ENCODE measurements around the gene CLEC10A.

Gene CLEC10A

DNA sequence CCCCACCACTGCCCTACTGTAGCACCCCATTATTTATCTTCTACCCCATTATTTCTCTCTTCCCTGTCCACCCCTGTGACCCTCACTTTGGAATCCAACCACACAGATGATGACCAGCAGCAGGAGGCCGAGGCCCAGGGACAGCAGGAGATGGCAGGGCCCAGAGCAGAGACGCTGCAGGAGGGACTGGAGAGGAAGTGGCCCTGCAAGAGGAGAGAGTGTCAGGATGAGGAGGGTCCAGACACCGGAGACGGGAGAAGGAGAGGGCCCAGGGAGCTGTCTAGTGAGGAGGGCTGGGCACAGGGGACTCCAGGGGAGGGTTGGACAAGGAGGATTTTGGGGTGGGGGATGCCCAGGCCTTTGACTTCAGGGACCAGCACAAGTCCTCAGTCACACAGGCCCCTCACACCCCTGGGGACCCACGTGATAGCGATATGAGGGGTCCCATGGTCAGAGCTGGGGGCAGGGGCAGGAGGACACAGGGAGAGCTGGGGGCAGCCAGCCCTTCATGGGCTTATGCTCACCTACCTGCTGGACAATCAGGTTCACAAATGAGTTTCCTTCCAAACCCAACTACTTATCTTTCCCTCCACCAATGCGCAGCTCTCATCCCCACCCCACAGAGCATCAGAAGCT is 2.0 kb downstream of the CLEC10A start:
- H3K4me3 ChIP-seq (ENCODE audit: low read depth, low read length) = no peak overlapping the region
- no peak for TF ChIP-seq CTCF (IDR thresholded peaks at IDR 0.05; ENCODE audit: low read depth, low read length)

GRCh38 chr17:7074931-7075330 is 5.1 kb downstream of the CLEC10A start:
- H3K4me3 ChIP-seq (ENCODE audit: low read depth, low read length) = no peak overlapping the region
- no peak for TF ChIP-seq CTCF (IDR thresholded peaks at IDR 0.05; ENCODE audit: low read depth, low read length)

DNA sequence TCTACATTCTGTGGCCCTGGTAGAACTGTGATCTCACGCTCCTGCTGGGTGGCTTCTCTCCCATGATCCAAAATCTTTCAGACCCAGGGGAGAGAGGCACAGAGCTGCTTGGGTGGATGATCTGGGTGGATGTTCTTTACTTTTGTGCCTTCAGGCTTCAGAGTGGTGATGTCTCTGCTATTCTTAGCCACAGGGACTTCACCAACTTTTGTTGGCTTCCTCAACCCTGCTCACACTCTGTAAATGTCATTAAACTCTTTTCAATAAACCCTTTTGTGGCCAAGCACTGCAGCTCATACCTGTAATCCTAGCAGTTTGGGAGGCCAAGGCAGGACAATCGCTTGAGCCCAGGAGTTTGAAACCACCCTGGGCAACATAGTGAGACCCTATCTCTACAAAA is 7.6 kb downstream of the CLEC10A start:
- no peak overlapping the region for H3K4me3 ChIP-seq (ENCODE audit: low read depth, low read length)
- TF ChIP-seq CTCF (IDR thresholded peaks at IDR 0.05; ENCODE audit: low read depth, low read length) = no peak

DNA sequence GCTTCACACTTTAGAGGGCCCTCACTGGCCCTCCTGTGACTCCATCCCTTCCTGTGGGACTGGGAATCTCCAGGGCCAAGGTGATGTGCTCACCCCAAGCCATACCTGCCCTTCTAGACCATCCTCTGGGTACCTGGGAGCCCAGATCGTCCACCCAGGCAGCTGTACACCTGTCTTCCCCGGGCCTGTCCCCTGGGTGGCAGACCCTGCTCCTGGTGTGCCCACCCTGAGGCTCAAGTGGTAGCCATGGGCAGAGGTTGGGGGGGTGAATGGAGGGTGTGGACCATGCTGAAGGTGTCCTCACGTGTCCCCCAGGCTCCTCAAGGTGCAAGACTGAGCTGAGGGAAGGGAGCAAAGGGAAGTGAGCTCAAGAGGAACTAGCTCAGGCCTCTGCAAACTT is 9.3 kb downstream of the CLEC10A start:
- TF ChIP-seq CTCF (IDR thresholded peaks at IDR 0.05; ENCODE audit: low read depth, low read length) = no peak
- no peak overlapping the region for H3K4me3 ChIP-seq (ENCODE audit: low read depth, low read length)

- no peak for TF ChIP-seq CTCF (IDR thresholded peaks at IDR 0.05; ENCODE audit: low read depth, low read length)
- H3K4me3 ChIP-seq (ENCODE audit: low read depth, low read length) = no peak overlapping the region
These were observed 11.8 kb downstream of the CLEC10A start for GRCh38 chr17:7068268-7068667.

DNA sequence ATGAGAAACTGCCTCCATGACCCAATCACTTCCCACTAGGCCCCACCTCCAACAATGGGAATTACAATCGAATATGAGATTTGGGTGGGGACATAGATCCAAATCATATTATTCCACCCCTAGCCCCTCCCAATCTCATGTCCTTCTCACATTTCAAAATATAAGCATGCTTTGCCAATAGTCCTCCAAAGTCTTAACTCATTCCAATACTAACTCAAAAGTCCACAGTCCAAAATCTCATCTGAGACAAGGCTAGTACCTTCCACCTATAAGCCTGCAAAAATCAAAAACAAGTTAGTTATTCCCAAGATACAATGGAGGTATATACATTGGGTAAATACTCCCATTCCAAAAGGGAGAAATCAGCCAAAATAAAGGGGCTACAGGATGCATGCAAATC is 12.9 kb downstream of the CLEC10A start:
- no peak for TF ChIP-seq CTCF (IDR thresholded peaks at IDR 0.05; ENCODE audit: low read depth, low read length)
- no peak overlapping the region for H3K4me3 ChIP-seq (ENCODE audit: low read depth, low read length)

GRCh38 chr17:7064261-7064660 is 15.8 kb downstream of the CLEC10A start:
- TF ChIP-seq CTCF (IDR thresholded peaks at IDR 0.05; ENCODE audit: low read depth, low read length) = no peak

More at GRCh38 chr17:7064261-7064660, 15.8 kb downstream of the CLEC10A start:
- no peak overlapping the region for H3K4me3 ChIP-seq (ENCODE audit: low read depth, low read length)

Data from WI38 (cell line).